SK-N-MC (cell line): ENCODE results near the gene UNC93B1.

ENCODE experiments used
- EZH2 ChIP-seq: fragments of 200-600 bp; sonication (generic); IDR thresholded peaks from one replicate; pipeline ENCODE4 v1.6.1; 2017; ENCODE audit warnings: antibody characterized with exemption
- POLR2AphosphoS5 ChIP-seq: IDR thresholded peaks from 2 replicates; pipeline ENCODE4 v1.6.1; 2012; ENCODE audit warnings: mild to moderate bottlenecking, low read depth, low read length, borderline replicate concordance

DNA sequence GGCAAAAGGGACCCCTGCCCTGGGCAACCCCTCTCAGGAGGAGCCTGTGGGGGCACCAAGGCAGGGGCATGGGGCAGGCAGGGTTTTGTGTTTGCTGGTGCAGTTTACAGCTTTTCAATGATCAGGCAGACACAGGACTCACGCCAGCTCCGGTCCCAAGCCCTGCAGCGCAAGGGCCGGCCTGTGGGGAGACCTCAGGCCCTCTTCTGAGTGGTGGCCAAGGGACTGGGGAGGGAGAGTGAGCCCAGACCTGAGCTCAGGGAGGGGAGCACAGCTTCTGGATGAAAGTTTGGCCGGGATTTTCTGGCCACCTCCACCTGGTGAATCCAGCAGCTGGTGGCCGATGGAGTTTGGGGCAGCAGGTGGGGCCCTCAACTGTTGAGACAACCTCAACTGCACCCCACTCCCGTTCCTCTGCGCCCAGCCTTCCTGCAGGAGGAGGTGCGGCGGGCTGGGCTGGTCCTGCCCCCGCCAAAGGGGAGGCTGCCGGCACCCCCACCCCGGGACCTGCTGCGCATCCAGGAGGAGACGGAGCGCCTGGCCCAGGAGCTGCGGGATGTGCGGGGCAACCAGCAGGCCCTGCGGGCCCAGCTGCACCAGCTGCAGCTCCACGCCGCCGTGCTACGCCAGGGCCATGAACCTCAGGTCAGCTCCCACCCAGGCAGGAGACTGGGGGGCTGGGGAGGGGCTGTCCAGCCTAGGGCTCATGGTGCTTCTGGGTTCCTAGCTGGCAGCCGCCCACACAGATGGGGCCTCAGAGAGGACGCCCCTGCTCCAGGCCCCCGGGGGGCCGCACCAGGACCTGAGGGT, 38.5 kb upstream of the UNC93B1 start:
- no peak for TF ChIP-seq EZH2
- no peak for TF ChIP-seq POLR2AphosphoS5
